Measurements from ENCODE around the gene SIL1. TPM values are rescaled to one million over a fixed set of nuclear protein-coding genes. Genes with fewer than 3 reads are reported as not detected.

The SIL1 gene
- total and polyA plus RNA-seq, 2 of the 13 experiments (the other 11 are each of a cell fraction or from before 2014, with no cell fraction given), result 26.0 to 30.0 TPM

DNA sequence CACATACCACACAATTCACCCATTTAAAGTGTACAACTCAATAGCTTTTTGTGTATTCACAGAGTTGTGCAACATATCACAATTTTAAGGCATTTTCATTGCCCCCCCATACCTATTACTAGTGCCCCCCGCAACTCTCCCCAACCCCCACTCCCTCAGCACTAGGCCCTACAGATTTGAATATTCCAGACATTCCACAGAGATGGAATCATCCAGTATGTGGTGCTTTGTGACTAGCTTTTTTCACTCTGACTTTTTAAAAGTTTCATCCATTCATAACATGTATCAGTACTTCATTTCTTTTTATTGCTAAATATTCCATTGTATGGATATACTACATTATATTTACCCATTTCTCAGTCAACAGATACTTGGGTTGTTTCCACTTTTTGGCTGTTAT lies 220.1 kb downstream of the SIL1 start (continued):
- TF ChIP-seq, protein P1, sequence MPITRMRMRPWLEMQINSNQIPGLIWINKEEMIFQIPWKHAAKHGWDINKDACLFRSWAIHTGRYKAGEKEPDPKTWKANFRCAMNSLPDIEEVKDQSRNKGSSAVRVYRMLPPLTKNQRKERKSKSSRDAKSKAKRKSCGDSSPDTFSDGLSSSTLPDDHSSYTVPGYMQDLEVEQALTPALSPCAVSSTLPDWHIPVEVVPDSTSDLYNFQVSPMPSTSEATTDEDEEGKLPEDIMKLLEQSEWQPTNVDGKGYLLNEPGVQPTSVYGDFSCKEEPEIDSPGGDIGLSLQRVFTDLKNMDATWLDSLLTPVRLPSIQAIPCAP (CRISPR knock-in tag; IDR thresholded peaks at IDR 0.05; ENCODE audit: low read depth), result no peak
- TF ChIP-seq, protein P2, sequence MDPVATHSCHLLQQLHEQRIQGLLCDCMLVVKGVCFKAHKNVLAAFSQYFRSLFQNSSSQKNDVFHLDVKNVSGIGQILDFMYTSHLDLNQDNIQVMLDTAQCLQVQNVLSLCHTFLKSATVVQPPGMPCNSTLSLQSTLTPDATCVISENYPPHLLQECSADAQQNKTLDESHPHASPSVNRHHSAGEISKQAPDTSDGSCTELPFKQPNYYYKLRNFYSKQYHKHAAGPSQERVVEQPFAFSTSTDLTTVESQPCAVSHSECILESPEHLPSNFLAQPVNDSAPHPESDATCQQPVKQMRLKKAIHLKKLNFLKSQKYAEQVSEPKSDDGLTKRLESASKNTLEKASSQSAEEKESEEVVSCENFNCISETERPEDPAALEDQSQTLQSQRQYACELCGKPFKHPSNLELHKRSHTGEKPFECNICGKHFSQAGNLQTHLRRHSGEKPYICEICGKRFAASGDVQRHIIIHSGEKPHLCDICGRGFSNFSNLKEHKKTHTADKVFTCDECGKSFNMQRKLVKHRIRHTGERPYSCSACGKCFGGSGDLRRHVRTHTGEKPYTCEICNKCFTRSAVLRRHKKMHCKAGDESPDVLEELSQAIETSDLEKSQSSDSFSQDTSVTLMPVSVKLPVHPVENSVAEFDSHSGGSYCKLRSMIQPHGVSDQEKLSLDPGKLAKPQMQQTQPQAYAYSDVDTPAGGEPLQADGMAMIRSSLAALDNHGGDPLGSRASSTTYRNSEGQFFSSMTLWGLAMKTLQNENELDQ (CRISPR knock-in tag; IDR thresholded peaks at IDR 0.05; ENCODE audit: borderline replicate concordance), result no peak
- no peak for TF ChIP-seq NCOR1 (IDR thresholded peaks at IDR 0.05; ENCODE audit: borderline replicate concordance, low read length)

DNA sequence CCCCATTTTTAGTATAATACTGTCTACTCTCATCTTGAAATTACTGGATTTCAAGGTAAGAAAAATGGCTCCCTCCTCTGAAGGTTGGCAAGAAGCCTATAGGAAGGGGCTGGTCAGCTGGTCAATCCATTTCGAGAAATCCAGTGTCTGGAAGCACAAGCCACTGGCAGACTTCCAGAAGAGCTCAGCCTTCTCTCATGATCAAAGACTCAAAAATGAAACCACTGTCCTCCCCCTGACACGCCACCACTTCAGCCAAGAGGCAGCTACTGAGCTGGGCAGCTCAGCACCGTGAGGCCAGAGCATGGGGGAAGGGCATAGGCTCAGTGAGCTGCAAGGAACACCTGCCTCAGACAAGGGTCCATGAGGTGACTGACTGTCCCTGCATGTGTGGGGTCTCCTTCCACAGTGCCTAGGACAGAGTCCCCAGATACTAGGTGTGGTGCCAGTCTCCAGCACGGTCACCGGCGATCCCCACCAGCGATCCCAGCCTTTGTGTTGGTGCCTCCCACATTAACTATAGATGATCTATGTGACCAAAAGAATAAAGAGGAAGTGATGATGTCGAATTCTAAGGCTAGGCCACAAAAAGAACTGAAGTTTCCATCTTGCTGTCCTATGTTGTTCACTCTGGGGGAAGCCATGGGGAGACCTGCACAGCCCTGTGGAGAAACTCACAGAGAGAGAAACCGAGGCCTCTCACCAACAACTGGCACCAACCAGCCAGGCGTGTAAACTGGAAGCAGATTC lies 222.9 kb downstream of the SIL1 start:
- Histone ChIP-seq H3K4me2 (ENCODE audit: low read depth, low read length) (no peak overlapping the region), H3K79me2 (ENCODE audit: insufficient read depth, low read length) (no peaks in the 10 kb centered on the region), H3K9ac (ENCODE audit: insufficient read depth, low read depth, low read length) (no peak overlapping the region), H3K4me3 (replicated peaks in 1 of 3; ENCODE audit: insufficient read depth in 1 of 3, low read depth in 2 of 3, low read length in 3 of 3) (no peak overlapping the region), H3K27ac (ENCODE audit: extremely low read length, insufficient read depth, low read length) (no peak overlapping the region), H3K4me1 (ENCODE audit: insufficient read depth, low read length) (peaks cover 13% of the 10 kb centered on the region), H4K20me1 (ENCODE audit: insufficient read depth, low read length) (no peaks in the 10 kb centered on the region), H3K9me3 (ENCODE audit: low read length) (no peaks in the 10 kb centered on the region), H3K36me3 (replicated peaks in 1 of 2; ENCODE audit: control insufficient read depth in 1 of 2, insufficient read depth in 2 of 2, low read length in 2 of 2) (no peaks in the 10 kb centered on the region), H3K27me3 (ENCODE audit: control insufficient read depth in 1 of 2, insufficient read depth in 2 of 2, low read length in 2 of 2) (no peaks in the 10 kb centered on the region), H2AFZ (ENCODE audit: low read length) (no peak overlapping the region)
- POLR2A ChIA-PET, result interaction anchor here (0.9 kb wide), 1 partner anchor 13 kb away, joined by 3 read pairs; no protein-coding TSS in a partner anchor
- CTCF ChIA-PET (ENCODE audit: low intra/inter-chr PET ratio, low total read pairs), result no interaction called here
- ATAC-seq (no peak), FAIRE-seq (no peak), DNase-seq (ENCODE audit: low spot score) (no peak)
- in situ Hi-C loops (cut with HindIII; ENCODE audit: extremely low pct_ligation_motif_present, low pct_unique_long_range_greater_than_20kb) (no loop called here), intact Hi-C loops (cut with micrococcal nuclease; ENCODE audit: unreplicated experiment) (no loop called here)
- no peak for TF ChIP-seq ZNF101 (CRISPR knock-in tag; IDR thresholded peaks at IDR 0.05; ENCODE audit: borderline replicate concordance, low read depth)
- 96% methylated on average over 8 of the region's 10 CpGs for WGBS (ENCODE audit: low lambda C conversion rate)
- BruUV-seq (replicated peaks), result no TSS peak
